HuH-7.5 (cell line): ENCODE measurements around the gene WDFY3.

Experiments
- DNase-seq: peaks from one replicate; pipeline ENCODE4 v3.0.0; 2011; ENCODE audit warnings: low spot score

Gene WDFY3, protein sequence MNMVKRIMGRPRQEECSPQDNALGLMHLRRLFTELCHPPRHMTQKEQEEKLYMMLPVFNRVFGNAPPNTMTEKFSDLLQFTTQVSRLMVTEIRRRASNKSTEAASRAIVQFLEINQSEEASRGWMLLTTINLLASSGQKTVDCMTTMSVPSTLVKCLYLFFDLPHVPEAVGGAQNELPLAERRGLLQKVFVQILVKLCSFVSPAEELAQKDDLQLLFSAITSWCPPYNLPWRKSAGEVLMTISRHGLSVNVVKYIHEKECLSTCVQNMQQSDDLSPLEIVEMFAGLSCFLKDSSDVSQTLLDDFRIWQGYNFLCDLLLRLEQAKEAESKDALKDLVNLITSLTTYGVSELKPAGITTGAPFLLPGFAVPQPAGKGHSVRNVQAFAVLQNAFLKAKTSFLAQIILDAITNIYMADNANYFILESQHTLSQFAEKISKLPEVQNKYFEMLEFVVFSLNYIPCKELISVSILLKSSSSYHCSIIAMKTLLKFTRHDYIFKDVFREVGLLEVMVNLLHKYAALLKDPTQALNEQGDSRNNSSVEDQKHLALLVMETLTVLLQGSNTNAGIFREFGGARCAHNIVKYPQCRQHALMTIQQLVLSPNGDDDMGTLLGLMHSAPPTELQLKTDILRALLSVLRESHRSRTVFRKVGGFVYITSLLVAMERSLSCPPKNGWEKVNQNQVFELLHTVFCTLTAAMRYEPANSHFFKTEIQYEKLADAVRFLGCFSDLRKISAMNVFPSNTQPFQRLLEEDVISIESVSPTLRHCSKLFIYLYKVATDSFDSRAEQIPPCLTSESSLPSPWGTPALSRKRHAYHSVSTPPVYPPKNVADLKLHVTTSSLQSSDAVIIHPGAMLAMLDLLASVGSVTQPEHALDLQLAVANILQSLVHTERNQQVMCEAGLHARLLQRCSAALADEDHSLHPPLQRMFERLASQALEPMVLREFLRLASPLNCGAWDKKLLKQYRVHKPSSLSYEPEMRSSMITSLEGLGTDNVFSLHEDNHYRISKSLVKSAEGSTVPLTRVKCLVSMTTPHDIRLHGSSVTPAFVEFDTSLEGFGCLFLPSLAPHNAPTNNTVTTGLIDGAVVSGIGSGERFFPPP (N-terminal part only)

DNA sequence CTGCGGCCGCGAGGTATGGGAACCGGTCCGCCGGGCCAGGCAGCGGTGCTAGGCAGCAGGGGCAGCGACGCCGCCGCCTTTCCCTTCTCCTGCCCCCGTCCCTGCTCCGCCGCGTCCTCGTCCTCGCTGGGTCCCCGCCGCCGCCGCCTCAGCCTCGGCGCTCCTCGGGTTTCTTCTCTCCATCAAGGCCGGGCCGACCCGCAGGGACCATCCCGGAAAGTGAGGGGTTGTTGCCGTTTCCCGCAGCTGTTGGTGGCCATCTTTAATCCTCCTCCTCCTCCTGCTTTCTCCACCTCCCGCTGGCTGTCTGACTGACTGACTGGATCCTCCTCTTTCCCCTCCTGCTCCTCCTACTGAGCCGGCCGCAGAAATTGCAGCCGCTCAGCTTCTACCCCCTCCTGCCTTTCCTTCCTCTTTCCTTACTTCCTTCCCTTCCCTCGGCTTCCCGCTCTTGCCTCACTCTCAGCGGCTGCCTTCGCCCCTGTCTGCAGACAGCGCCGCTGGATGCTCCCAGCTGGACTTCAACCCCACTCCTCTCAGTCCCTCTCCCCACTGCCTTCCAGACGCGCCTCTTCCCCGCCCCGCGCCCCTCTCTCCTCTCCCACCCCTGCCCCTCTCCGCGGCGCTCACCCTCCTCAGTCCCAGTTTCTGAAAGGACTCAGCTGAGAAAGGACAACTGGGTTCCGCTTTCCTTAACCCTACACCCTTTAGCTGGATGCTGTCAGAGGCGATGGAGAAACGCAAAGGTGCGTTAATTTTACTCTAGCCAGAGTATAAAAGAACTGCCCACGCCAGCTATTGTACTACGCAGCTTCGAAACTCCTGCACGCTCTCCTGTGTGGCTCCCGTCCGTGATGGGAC lies at the start of gene WDFY3:
WDFY3 (minus strand) TSS at position 309 of the 861 bp plus-strand sequence. CDS start 106,099 bp downstream, outside the sequence.
- DNase-seq, result peak; percentile 73

DNA sequence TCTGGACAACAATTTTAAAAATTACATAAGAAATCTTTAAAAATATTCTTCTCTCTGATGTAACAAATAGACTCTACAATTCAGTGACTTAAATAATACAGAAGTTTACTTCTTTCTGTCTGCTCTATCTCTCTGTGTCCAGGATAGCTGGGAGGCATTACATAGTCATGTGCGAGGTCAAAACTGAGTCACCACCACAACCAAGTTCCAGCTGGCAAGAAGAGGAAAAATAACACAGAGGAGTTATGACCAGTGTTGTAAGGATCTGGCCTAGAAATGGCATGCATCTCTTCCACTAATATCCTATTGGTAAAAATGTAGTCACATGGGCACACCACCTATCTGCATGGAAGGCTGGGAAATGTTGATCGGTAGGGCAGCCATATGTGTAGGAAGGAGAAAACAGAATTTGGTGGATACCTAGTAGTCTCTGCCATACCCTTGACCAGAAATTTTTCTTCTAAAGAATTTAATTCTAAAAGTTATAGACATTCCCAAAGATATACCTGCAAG lies 39.4 kb upstream of the WDFY3 start:
- no peak for DNase-seq

DNA sequence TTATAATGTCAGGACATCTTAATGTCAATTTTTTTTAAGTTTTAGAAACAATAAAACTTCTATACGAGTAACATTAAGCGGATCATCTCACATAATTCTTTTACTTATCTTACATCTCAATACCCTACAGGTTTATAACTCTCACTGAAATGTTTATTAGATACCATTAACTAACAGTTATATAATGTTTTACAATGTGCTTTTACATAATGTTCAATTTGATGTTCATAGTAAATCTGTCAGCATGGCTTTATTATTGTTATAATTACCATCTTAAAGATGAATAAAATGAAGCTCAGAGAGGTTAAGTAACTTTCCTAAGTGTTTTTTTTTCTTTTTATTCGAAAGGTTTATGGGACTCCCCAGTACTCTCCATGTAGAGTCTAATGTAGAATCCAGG lies 33.9 kb upstream of the WDFY3 start:
- no peak for DNase-seq

DNA sequence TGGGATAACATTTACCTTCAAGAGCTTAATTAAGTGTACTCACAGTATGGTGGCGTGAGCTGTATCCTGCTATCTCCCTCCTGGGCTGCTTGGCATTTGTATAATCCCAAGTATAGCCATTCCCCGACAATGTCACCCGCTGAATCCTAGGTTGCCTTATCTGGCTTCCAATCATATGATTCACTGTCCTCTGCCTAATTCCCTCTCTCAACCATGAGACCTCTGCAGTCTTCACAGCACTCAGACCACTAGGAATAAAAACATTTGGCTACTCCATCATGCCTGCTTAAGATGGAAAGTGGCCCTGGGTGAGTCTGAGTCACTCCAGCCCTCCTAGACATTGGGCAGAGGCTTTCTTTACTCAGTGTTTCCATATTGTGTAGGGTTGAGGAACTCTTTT lies 28.9 kb upstream of the WDFY3 start:
- DNase-seq, result no peak

DNA sequence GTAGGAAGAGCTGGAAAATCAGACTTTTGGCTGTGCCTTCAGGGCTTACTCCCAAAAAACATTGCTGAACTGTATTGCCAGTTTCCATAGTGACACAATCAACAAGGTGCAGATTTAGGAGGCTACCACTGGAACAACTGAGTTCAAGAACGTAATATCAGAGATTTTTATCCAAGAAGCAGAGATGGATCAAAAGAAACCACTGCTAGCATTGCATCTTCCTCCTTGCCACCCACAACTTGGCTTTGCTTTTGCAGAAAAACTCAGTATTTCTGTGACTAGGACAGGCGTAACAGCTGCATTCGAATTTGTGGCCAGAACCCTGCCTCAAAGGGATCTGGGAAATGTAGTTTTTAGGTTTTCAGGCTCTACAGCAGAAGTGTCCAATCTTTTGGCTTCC lies 27.8 kb upstream of the WDFY3 start:
- DNase-seq, result no peak

DNA sequence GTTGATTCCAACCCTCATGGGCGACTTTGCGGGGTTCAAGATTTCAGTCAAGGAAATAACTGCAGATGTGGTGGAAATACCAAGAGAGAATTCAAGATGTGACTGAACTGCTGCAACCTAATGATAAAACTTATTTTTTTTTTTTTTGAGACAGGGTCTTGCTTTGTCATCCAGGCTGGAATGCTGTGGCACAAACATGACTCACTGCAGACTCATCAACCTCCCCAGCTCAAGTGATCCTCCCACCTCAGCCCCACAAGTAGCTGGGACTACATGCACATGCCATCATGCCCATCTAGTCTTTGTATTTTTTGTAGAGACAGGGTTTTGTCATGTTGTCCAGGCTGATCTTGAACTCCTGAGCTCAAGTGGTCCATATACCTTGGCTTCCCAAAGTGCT lies 19.5 kb upstream of the WDFY3 start:
- no peak for DNase-seq

DNA sequence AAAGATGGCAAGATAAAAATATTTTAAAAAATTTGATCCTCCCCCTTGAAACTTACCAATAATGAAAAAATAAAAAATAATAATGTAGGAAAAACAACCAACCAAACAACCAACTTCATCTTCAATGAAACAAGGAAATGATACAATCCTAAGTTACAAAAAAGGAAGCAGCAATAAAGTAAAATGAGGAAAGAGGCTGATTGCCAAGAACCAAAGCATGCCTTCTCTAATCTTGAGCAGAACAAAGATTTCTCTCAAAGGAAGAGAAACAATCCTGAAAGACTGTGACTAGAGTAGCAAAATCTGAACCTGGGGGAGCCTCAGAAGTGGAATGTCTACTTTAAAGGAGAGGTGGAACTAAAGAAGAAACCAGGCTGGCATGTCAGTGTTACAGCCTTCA lies 10.9 kb upstream of the WDFY3 start:
- no peak for DNase-seq

DNA sequence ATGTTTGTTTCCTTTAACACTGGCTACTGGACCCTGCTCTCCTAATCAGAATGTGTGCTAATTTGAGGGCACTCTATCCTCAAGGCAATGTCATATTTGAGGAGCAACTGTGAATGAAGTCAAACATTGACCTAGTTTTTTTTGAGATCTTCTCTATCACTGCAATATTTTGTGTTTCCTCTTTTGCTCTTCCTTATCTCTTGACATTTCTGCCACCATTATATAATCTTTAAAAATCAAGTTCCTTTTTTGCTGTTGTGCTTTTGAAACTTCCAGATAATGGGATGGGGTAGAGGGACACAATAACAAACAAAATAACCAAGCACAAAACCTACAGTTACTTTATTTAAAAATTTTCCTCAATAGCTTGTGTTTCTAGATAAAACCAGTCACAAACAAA lies 7.4 kb upstream of the WDFY3 start:
- no peak for DNase-seq

DNA sequence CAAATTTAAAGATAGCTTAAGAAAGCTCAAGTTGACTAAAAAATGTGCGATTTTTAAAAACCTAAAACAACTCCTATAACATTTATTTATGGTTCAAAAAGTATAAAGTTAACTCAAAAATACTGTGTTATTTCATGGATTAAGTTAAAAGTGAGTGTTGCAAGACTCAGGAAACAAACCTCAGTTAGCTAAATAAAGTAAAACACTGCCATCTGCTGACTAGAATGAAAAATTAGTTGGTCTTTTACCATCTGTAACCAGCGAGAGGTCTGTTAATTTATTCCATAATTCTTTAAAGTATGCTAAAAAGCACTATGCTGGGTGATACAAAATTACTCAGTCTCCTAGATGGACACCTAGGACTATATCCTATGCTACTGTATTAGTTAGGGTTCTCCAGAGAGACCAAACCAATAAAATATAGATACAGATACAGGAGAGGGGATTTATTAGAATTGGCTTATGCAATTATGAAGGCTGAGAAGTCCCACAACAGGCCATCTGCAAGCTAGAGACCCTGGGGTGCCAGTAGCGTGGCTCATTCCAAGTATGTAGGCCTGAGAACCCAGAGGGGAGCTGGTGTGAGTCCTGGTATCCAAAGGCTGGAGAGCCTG lies 4.9 kb upstream of the WDFY3 start:
- DNase-seq, result no peak

DNA sequence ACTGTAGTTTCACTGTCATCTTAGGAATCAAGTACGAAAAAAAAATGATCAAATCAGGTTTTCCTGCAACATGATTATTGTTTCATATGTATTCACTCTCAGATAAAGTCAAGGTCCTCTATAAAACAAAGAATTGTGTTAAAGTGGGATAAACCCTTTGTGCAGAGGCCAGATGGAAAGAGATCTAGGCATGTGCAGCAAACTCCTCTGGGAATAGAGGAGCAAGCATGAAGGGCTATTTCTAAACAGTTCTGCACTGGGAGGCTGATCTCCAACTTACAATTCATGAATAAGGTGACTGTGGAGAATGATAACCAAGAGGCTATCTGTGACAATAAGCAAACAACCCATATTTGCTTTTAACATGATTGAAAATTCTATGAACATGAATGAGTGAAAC lies 2.4 kb upstream of the WDFY3 start:
- DNase-seq, result no peak

DNA sequence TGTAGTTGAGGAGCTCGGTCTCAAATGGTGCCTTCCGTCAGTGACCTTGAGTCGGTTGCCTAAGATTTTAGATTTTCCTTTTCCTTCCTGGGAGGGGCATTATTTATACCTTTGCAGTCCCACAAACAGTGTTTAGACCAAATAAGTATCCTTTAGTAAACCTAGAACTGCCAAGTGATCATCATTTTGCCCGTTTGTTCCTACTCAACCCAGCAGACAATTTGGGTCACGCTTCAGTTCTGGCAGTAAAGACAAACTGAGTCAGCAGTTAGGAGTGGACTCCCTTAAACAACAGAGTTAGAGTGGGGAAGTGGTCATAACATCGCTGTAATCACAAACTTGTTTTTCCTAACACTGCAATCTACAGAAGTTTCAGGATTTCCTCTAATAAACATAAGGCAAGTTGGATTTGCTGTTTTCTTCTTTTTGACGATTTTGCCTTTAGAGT lies 777 bp upstream of the WDFY3 start:
- no peak for DNase-seq

DNA sequence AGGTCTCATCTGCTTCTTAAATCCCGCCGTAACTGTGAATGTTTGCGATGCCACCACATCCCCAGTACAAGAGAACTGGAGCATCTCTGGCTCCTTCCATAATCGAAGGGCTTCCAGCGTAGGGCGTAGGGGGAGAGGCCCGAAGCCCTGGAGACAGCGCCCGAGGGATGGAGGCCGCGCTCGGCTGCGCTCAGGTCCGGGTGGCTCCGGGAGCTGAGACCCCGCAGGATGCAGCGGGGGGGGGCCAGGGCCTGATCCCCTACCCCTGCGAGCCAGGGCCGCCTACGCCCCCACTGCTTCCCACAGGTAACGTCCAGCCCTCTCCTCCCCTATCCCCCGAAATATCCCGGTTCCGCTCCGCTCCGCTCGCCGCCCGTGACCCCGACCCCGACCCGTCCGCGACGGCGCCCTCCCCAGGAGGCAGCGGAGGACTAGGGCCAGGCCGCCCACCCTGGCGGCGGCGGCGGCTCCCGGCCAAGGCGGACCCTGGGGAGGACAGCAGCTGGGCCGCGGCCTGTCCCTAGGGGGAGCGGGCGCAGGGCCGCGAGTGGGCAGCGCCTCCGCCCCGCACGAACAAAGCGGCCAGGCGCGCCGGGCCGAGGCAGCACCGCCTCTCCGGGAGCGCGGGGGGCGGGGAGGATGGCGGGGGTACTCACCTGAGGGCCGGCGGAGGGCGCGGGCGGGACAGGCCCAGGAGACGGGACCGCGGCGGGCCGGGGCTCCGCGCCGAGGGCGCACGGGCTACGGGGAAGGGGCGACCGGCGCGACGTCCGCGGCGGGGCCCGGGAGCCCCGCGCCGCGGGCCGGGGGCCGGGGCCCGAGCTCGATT lies 723 bp downstream of the WDFY3 start:
- peak; percentile 47 for DNase-seq

DNA sequence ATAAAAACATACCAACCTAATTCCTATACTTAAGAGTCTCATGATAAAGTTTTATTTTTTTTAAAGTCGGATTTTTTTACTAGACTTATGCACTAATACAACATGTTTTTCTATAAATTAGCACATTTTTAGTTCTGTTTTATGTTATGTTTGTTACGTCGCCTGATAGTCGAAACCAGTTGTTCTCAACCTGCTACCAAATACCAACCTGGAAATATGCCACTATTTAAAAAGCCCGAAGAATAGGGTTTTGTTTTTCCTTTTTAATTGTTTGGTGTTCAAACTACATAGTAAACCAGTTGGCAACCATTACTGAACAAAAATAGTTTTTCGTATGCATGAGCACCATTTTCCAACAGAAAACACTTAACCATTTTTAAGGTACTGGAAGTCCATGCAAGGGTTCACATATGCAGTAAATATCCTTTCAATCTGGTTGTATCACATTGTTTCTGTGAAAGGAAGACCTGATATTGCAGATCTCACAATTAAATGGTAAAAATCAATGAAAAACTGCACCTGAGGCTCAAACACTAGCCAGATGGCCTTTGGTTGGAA lies 1.4 kb downstream of the WDFY3 start:
- no peak for DNase-seq

DNA sequence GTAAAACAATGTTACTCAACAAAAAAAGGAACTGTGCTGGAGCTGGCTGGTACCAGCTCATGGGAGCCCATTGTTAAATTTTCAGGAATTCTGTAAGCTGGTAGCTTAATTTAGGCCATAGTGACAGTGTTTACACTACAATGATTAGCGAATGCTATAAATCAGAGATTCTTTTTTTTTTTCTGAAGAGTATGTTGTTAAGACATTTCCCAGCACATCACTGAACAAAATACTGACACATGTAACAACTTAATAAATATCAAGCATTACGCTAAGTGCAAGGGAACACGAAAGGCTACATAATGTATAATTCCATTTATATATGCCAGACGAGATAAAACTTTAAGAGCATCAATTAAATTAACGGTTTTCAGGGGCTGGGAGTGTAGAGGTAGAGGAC lies 4.4 kb downstream of the WDFY3 start:
- DNase-seq, result no peak

DNA sequence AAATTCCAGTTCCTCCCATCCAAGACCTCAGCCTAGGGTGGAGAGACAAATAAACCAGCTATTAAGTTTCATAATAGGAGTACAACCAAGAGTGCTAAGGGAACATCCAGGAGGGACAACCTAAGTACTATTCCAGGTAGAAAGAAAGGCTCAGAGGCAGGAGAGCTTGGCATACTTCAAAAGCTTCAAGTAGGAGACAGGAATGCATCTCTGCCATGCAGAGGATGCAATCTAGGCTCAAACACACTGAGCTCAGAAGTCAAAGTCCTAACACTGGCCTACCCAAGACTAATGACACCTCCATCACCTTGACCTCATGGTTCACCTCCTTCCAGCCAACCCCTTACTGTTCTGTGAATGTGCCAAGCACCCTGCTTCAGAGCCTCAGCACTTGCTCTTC lies 8.1 kb downstream of the WDFY3 start:
- DNase-seq, result no peak

DNA sequence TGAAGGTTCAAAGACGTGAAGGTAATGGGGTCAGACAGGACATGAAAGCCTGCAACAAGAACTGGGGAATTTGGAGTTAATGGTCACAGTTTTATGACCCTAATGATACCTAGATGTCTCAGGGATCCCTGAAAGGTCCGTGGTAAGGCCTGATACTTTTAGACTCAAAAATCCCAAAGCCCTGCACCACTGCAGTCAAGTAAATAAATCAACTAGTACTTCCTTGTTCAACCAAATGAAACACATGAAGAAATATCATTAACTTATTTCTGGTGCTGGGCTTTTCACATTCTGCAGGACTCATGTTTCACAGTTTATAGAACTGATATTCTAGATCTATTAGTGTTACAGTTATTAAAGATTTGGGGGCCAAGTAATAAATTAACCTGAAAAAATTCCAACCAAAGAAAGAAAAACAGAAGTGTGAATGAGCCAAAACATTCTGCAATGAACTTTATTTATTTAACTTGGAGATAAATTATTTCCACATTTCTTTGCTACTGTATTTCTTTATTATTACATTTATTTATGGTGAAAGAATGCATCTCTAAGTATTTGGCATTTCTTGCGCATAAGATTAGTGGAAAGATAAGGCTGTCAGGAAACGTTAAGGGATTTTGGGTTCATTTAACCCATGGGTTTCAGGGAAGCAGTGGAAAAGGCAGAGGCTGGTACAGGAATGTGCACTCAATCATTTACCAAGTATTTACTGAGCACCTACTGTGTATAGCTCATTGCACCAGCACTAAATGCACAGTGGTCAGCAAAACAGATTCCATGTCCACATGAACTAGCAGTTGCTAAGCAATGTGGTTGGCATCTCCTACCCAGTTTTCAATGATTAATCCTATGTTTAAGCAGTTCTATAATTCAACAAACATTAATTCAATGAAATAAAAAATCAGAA lies 8.7 kb downstream of the WDFY3 start:
- DNase-seq, result no peak

DNA sequence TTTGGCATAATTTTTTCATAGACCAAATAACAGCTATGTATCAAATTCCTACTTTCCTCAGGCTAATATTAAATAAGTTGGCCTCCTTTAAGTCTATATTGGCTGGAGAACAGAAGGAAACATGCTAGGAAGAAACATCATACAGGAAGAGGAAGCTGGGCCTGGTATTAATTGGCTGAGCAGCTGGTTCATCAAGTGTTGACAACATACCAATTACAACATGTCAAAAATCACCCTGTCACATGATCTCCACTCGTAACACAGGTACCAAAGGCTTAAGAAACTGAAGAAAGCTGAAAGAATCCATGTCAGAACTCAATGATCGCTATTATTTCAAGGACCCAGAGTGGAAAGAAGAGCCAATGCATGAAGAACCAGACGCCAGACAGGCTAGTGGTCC lies 10.5 kb downstream of the WDFY3 start:
- DNase-seq, result no peak

DNA sequence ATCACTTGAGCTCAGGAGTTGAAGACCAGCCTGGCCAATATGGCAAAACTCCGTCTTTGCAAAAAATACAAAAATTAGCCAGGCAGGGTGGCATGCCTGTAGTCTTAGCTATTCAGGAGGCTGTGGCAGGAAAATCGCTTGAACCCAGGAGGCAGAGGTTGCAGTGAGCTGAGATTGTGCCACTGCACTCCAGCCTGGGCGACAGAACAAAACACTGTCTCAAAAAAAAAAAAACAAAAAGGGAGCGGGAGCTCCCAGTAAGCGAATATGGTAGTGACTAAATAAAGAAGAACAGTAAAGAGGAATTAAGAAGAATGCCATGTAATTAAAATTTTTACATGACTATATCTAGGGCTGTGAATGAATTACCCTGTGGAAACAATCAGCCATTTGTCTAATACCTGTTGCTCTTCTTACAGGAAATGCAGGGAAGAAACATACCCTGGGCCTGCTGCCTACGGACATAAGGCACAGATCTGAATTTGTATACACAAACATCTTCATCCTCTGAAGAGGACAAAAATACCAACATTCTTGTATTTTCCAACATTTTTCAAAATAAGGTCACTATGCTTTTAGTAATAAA lies 11.4 kb downstream of the WDFY3 start:
- DNase-seq, result no peak
